Activated T-cell treated with anti-CD3 and anti-CD28 coated beads, Interleukin-2, amount 50 U/mL, for 72 hours (primary cell): Measurements from ENCODE around the gene PIP5K1C. TPM values are rescaled to one million over a fixed set of nuclear protein-coding genes. Genes with fewer than 3 reads are reported as not detected.
A peak's percentile ranks its signal among the peaks of the same experiment; 100 is the strongest.

ENCODE experiments used
- ATAC-seq, 2 donors: fragments of 150-1000 bp; cut with Tn5 transposase; replicated peaks in 1 of 2; 2 replicates each; pipeline ENCODE4 v1.10.0; 2021; ENCODE audit warnings: moderate library complexity in 2 of 2, mild to moderate bottlenecking in 1 of 2
- DNase-seq, 2 donors: peaks; one replicate each; pipeline ENCODE4 v3.0.0; 2021 to 2022; ENCODE audit warnings: mixed read lengths in 1 of 2
- H3K27ac Mint-ChIP-seq: one replicate; pipeline ENCODE4 v1.8.0; 2022; ENCODE audit warnings: mild to moderate bottlenecking, moderate library complexity, mixed read lengths
- H3K27me3 Mint-ChIP-seq: one replicate; pipeline ENCODE4 v1.8.0; 2022; ENCODE audit warnings: low read depth, mixed read lengths
- H3K36me3 Mint-ChIP-seq, 2 donors: one replicate each; pipeline ENCODE4 v1.8.0; 2022; ENCODE audit warnings: mixed read lengths in 2 of 2, mild to moderate bottlenecking in 1 of 2; ENCODE audit not compliant: insufficient read depth in 2 of 2
- H3K4me1 Mint-ChIP-seq: one replicate; pipeline ENCODE4 v1.8.0; 2022; ENCODE audit warnings: low read depth, mixed read lengths
- H3K4me3 Mint-ChIP-seq, 2 donors: one replicate each; pipeline ENCODE4 v1.8.0; 2022; ENCODE audit warnings: mild to moderate bottlenecking in 2 of 2, mixed read lengths in 2 of 2, moderate library complexity in 2 of 2
- H3K9me3 Mint-ChIP-seq, 2 donors: one replicate each; pipeline ENCODE4 v1.8.0; 2022; ENCODE audit warnings: mixed read lengths in 2 of 2
- total RNA-seq, 2 donors: library from RNA; stranded (reverse); gene quantifications; one replicate each; pipeline ENCODE4 v1.2.3, GENCODE V29; 2022

Gene PIP5K1C
- total RNA-seq, 2 donors from 2014 or later, result 16.0 to 21.0 TPM

DNA sequence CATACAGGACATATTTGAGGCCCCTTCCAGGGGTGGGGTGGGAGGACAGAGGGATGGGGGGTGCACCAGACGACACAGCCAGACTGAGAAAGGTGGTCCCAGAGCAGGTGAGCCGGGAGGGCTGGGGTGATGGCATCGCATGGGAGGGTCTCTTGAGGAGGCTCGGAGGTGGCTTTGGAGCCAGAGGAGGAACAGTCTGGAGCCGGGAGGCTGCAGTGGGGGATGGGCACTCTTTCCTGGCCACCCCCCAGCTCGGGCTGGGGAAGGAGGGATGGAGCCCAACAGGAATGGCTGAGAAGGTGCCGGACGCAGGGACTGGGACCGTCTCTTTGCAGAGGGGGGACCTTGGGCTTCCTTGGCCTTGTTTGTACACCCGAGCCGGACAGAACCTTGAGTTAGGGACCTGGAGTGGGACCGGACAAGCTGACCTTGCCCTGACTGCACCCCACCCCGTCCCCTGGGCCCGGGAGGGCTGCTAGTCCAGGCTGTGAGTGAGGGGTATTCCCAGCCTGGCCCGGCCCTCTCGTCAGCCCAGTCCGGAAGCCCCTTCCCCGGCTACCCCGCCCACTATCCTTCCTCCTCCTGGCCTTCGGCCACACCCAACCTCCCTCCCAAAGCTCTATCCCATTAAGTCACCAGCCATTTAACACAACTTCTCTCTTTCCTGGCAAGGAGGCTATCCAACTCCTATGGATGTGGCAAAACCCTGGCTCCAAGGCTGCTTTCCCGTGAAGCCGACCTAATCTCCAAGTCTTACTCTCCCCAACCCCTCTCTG, 92.8 kb downstream of the PIP5K1C start:
- Mint-ChIP-seq H3K4me3 (peak overlapping the region; percentile 11 to 66), H3K4me1 (peaks cover 7% of the 10 kb centered on the region), H3K27me3 (peaks cover 6% of the 10 kb centered on the region), H3K36me3 (peaks cover 0 to 6% of the 10 kb centered on the region in 2 donors), H3K27ac (no peak overlapping the region), H3K9me3 (no peaks in the 10 kb centered on the region)
- ATAC-seq (no peak), DNase-seq (no peak)

- Mint-ChIP-seq H3K4me1 (peaks cover 7% of the 10 kb centered on the region), H3K36me3 (peaks cover 0 to 3% of the 10 kb centered on the region in 2 donors), H3K27ac (no peak within 1 kb of the TSS), H3K27me3 (peaks cover 6% of the 10 kb centered on the region), H3K9me3 (no peaks in the 10 kb centered on the region), H3K4me3 (peak within 1 kb of the TSS in 1 of 2 donors; percentile 52)
- peak; percentile 71 to 77 for DNase-seq
- peak; percentile 65 for ATAC-seq
These were observed 93.5 kb downstream of the PIP5K1C start, which contains the start of gene TBXA2R for GRCh38 chr19:3606690-3607289. TBXA2R (minus strand) TSS chr19:3606875; CDS start chr19:3600634, 6,241 bp downstream.

- H3K36me3 Mint-ChIP-seq, result peaks cover 0 to 1% of the 10 kb centered on the region in 2 donors
- H3K27me3 Mint-ChIP-seq, result peaks cover 6% of the 10 kb centered on the region
- H3K4me3 Mint-ChIP-seq, result no peak overlapping the region
- H3K9me3 Mint-ChIP-seq, result no peaks in the 10 kb centered on the region
- ATAC-seq, result peak; percentile 62 to 73
- H3K4me1 Mint-ChIP-seq, result peaks cover 7% of the 10 kb centered on the region
- H3K27ac Mint-ChIP-seq, result no peak overlapping the region
- DNase-seq, result peak; percentile 43 to 49
These were observed 94.0 kb downstream of the PIP5K1C start for GRCh38 chr19:3606174-3606689.

DNA sequence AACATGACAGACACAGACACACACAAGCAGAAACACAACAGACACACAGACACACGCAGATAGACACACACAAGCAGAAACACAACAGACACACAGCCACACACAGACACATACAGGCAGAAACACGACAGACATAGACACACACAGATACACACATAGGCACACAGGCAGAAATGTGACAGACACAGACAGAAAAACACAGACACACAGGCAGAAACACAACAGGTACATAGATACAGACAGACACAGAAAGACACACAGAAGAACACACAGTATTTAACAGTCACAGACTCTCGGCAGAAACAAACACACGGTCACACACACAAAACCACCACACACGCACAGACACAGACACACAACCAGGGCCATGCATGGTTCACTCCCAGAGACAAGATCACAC, 94.5 kb downstream of the PIP5K1C start:
- Mint-ChIP-seq H3K27ac (no peak overlapping the region), H3K27me3 (peaks cover 6% of the 10 kb centered on the region), H3K4me1 (peaks cover 7% of the 10 kb centered on the region), H3K4me3 (no peak overlapping the region), H3K36me3 (peaks cover 0 to 1% of the 10 kb centered on the region in 2 donors), H3K9me3 (no peaks in the 10 kb centered on the region)
- ATAC-seq, result no peak
- no peak for DNase-seq

DNA sequence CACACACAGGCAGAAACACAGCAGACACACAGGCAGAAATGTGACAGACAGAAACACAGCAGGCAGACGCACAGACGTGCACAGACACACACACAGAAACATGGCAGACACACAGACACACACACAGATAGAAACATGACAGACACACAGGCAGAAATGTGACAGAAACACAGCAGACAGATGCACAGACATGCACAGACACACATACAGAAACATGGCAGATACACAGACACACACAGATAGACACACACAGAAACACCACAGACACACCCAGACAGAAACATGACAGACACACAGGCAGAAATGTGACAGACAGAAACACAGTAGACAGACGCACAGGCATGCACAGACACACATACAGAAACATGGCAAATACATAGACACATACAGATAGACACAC, 94.9 kb downstream of the PIP5K1C start:
- no peak for DNase-seq
- Mint-ChIP-seq H3K4me1 (peaks cover 7% of the 10 kb centered on the region), H3K9me3 (no peaks in the 10 kb centered on the region), H3K36me3 (peaks cover 0 to 1% of the 10 kb centered on the region in 2 donors), H3K4me3 (no peak overlapping the region), H3K27me3 (peaks cover 6% of the 10 kb centered on the region), H3K27ac (no peak overlapping the region)
- no peak for ATAC-seq

DNA sequence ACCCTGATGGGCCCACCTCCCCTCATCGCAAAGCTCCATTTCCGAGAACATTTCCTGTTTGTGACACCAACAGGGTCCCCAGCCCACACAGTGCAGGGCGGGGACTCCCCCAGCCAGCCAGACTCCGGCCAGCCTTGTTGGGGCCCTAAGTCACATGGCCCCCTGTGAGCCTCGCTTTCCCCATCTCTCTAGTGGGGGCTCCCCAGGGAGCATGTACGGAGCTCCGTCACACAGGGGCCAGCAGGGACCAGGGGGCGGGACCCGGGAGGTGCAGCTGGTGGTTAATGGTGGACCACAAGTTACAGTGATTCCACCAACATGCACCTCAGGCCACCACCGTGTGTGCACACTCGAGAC, 95.3 kb downstream of the PIP5K1C start:
- Mint-ChIP-seq H3K4me1 (peaks cover 7% of the 10 kb centered on the region), H3K36me3 (peaks cover 0 to 1% of the 10 kb centered on the region in 2 donors), H3K9me3 (no peaks in the 10 kb centered on the region), H3K27me3 (peaks cover 6% of the 10 kb centered on the region), H3K4me3 (no peak overlapping the region), H3K27ac (no peak overlapping the region)
- DNase-seq, result peak; percentile 28 to 45
- peak; percentile 63 to 64 for ATAC-seq

DNA sequence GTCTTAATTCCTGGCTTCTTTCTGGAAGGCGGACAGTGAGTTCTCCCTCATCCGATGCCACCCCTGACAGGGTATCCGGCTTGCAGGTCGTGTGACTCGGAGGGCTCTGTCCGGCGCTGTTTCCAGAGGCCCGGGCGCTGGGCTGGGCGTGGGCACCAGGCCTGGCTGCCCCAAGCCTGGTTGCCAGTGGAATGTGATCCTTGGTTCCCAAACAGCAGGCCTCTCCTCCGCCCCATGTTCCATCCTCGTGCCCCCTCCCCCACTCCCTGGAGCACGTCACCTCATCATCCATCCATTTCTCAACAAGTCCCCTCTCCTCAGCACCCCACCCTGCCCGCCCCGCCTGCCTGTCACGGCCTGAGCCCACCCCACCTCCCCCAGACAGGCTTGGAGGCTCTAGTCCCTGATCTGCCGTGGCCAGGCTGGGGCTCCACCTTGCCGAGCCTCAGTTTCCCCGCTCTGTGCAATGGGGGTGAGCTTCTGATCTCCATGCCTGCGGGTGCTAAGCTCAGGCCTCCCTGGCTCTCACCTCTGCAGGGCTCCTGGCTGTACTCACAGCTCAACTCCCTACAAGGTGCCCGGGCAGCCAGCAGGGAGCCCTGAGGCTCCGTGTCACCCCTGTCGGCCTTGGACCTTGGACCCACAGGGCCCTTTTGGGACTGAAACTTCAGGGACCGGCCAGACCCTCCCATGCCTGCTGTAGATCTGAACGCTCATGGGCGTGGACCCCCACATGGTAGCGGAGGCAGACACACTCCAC, 95.9 kb downstream of the PIP5K1C start:
- no peak for ATAC-seq
- peaks cover 7% of the 10 kb centered on the region for H3K4me1 Mint-ChIP-seq
- H3K4me3 Mint-ChIP-seq, result peak overlapping the region in 1 of 2 donors; percentile 25
- peaks cover 6% of the 10 kb centered on the region for H3K27me3 Mint-ChIP-seq
- no peak overlapping the region for H3K27ac Mint-ChIP-seq
- DNase-seq, result no peak
- no peaks in the 10 kb centered on the region for H3K9me3 Mint-ChIP-seq
- H3K36me3 Mint-ChIP-seq, result peaks cover 0 to 1% of the 10 kb centered on the region in 2 donors

- no peak for DNase-seq
- H3K27ac Mint-ChIP-seq, result no peak overlapping the region
These were observed 97.0 kb downstream of the PIP5K1C start for GRCh38 chr19:3603121-3603811.

DNA sequence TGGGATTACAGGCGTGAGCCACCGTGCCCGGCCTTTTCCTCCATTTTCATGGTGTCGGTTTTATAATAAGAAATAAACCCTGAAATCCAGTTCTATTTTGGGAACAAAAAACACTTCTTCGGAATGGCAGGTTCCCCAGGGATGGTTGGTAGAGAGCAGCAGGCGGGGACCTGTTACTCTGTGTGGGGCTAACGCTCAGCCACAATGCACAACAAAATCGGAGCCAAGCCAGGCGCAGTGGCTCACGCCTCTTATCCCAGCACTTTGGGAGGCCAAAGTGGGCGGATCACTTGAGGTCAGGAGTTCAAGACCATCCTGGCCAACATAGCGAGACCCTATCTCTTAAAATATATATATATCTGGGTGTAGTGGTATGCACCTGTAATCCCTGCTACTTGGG, 99.2 kb downstream of the PIP5K1C start:
- Mint-ChIP-seq H3K4me1 (no peaks in the 10 kb centered on the region), H3K4me3 (no peak overlapping the region), H3K27me3 (no peaks in the 10 kb centered on the region), H3K27ac (no peak overlapping the region), H3K9me3 (no peaks in the 10 kb centered on the region), H3K36me3 (no peaks in the 10 kb centered on the region)
- DNase-seq, result no peak
- ATAC-seq, result no peak

More at GRCh38 chr19:3603121-3603811, 97.0 kb downstream of the PIP5K1C start:
- H3K27me3 Mint-ChIP-seq, result peaks cover 6% of the 10 kb centered on the region
- no peaks in the 10 kb centered on the region for H3K9me3 Mint-ChIP-seq
- H3K4me3 Mint-ChIP-seq, result no peak overlapping the region
- H3K4me1 Mint-ChIP-seq, result peaks cover 6% of the 10 kb centered on the region
- peaks cover 0 to 1% of the 10 kb centered on the region in 2 donors for H3K36me3 Mint-ChIP-seq
- ATAC-seq, result no peak

- DNase-seq (no peak), ATAC-seq (no peak)
- Mint-ChIP-seq H3K9me3 (no peaks in the 10 kb centered on the region), H3K27me3 (no peaks in the 10 kb centered on the region), H3K27ac (no peak overlapping the region), H3K4me3 (no peak overlapping the region), H3K36me3 (no peaks in the 10 kb centered on the region), H3K4me1 (no peaks in the 10 kb centered on the region)
These were observed 100.5 kb downstream of the PIP5K1C start for GRCh38 chr19:3599776-3600187.

DNA sequence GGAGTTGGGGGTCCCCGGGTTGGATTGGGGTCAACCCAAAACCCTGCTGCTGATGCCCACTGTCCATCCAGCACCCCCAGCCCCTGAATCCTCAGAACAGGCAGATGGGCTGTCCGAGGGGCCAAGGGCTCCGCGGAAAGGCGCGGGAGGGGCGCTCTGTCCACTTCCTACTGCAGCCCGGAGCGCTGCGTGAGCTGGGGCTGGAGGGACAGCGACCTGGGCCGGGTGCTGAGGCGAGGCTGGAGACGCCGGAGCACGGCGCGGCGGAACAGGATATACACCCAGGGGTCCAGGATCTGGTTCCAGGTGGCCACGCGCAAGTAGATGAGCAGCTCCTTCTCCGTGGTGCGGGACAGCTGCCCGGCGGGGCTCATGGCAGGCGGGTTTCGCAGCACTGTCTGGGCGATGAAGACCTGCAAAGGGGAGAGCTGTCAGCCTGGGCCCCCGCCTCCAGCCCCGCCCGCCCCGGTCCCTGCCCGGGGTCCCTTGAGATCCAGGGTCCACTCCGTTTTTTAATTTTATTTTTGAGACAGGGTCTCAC, 104.7 kb downstream of the PIP5K1C start:
- H3K4me1 Mint-ChIP-seq, result no peaks in the 10 kb centered on the region
- H3K9me3 Mint-ChIP-seq, result no peaks in the 10 kb centered on the region
- DNase-seq (no peak), ATAC-seq (no peak)
- H3K36me3 Mint-ChIP-seq, result no peaks in the 10 kb centered on the region
- H3K4me3 Mint-ChIP-seq, result no peak overlapping the region
- H3K27me3 Mint-ChIP-seq, result no peaks in the 10 kb centered on the region
- H3K27ac Mint-ChIP-seq, result no peak overlapping the region

DNA sequence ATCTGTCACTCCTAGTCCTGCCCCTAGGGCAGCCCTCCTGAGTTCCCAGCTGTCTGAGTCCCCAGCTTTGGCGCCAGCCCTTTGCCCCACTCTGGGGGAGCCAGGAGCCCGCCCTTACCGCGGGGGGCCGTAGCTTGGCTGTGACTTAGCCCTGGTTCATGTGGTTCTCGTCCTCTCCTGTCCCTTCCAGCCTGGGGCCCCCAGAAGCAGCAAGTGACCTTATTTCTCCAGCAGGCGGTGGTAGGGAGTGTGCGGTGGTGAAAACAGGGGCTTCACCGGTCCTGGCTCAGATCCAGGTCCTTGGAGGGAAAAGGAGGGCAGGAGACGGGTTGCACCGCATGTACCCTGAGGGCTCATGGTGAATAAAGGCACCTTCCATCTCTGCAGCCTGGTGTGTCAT, 107.1 kb downstream of the PIP5K1C start:
- Mint-ChIP-seq H3K27ac (no peak overlapping the region), H3K36me3 (no peaks in the 10 kb centered on the region)
- ATAC-seq, result no peak

More for the DNA sequence above, 107.1 kb downstream of the PIP5K1C start:
- no peaks in the 10 kb centered on the region for H3K9me3 Mint-ChIP-seq
- H3K4me1 Mint-ChIP-seq, result no peaks in the 10 kb centered on the region
- H3K4me3 Mint-ChIP-seq, result no peak overlapping the region
- no peaks in the 10 kb centered on the region for H3K27me3 Mint-ChIP-seq
- no peak for DNase-seq
